HepG2 (cell line): Measurements from ENCODE around the gene TSNAXIP1. TPM values are rescaled to one million over a fixed set of nuclear protein-coding genes. Genes with fewer than 3 reads are reported as not detected.

Experiments used
- ATAC-seq: fragments of 200-7000 bp; cut with Tn5 transposase; 3 replicates; pipeline ENCODE4 v1.9.1; 2020; ENCODE audit warnings: mild to moderate bottlenecking, moderate library complexity
- BruUV-seq: library from RNA; stranded (reverse); fragments of 400-500 nt; replicated peaks from 2 replicates; lab custom pipeline; 2021; lab: Mats Ljungman, UMichigan
- CTCF ChIA-PET: fragments of 300-600 bp; formaldehyde crosslinking; extraction: SDS; loops from one replicate; lab custom pipeline; 2021; ENCODE audit warnings: low total read pairs, inconsistent platforms, low intra/inter-chr PET ratio; lab: Yijun Ruan, JAX
- POLR2A ChIA-PET: fragments of 350-600 bp; sonication (Branson Sonifier 250); formaldehyde crosslinking; loops from one replicate; lab custom pipeline; 2020; ENCODE audit warnings: antibody characterized with exemption, inconsistent platforms; lab: Yijun Ruan, JAX
- DNase-seq: peaks from one replicate; pipeline ENCODE4 v3.0.0-alpha.2; 2015; ENCODE audit warnings: low spot score
- FAIRE-seq: peaks from 3 replicates; lab custom pipeline; 2011; peaks lifted over from hg19 to GRCh38; lab: Jason Lieb, UNC
- H2AFZ ChIP-seq: one replicate; pipeline ENCODE4 v1.6.1; 2011; ENCODE audit warnings: low read length, inconsistent platforms
- H3K27ac ChIP-seq: fragments of 300-600 bp; 3 replicates; pipeline ENCODE4 v1.8.0; 2011; ENCODE audit warnings: mixed run types, mild to moderate bottlenecking, mixed read lengths, low read length, inconsistent platforms; ENCODE audit not compliant: insufficient read depth; ENCODE audit errors: extremely low read length
- H3K27me3 ChIP-seq, 2 experiments: fragments of 200-600 bp in 1 of 2; 2 replicates in 1 of 2; 3 replicates in 1 of 2; pipeline versions ENCODE4 v1.6.0 to v1.8.0; 2011; ENCODE audit warnings: low read length in 2 of 2, mild to moderate bottlenecking in 2 of 2, moderate library complexity in 2 of 2, inconsistent platforms in 1 of 2; ENCODE audit not compliant: insufficient read depth in 2 of 2, control insufficient read depth in 1 of 2
- H3K36me3 ChIP-seq, 2 experiments: fragments of 200-600 bp in 1 of 2; replicated peaks in 1 of 2; 2 replicates in 1 of 2; 3 replicates in 1 of 2; pipeline versions ENCODE4 v1.5.1 to v1.8.0; 2011; ENCODE audit warnings: low read length in 2 of 2, inconsistent platforms in 1 of 2; ENCODE audit not compliant: insufficient read depth in 2 of 2, control insufficient read depth in 1 of 2
- H3K4me1 ChIP-seq: 2 replicates; pipeline ENCODE4 v1.5.1; 2012; ENCODE audit warnings: low read length, inconsistent platforms; ENCODE audit not compliant: insufficient read depth
- H3K4me2 ChIP-seq: 2 replicates; pipeline ENCODE4 v1.6.0; 2011; ENCODE audit warnings: low read depth, low read length, inconsistent platforms
- H3K4me3 ChIP-seq, 3 experiments: fragments of 200-600 bp in 1 of 3; sonication (generic), shearing (Covaris generic) in 1 of 3; replicated peaks in 1 of 3; 2 replicates each; pipeline ENCODE4 v1.5.1; 2011 to 2016; ENCODE audit warnings: low read length in 3 of 3, inconsistent platforms in 2 of 3, low read depth in 2 of 3, mild to moderate bottlenecking in 2 of 3, control low read depth in 1 of 3, mixed read lengths in 1 of 3; ENCODE audit not compliant: insufficient read depth in 1 of 3
- H3K79me2 ChIP-seq: one replicate; pipeline ENCODE4 v1.6.1; 2011; ENCODE audit warnings: low read length, inconsistent platforms; ENCODE audit not compliant: insufficient read depth
- H3K9ac ChIP-seq: 2 replicates; pipeline ENCODE4 v1.6.0; 2011; ENCODE audit warnings: mild to moderate bottlenecking, low read depth, low read length, inconsistent platforms; ENCODE audit not compliant: insufficient read depth
- H3K9me3 ChIP-seq: 2 replicates; pipeline ENCODE4 v1.5.1; 2012; ENCODE audit warnings: mild to moderate bottlenecking, low read length
- H4K20me1 ChIP-seq: 2 replicates; pipeline ENCODE4 v1.6.0; 2011; ENCODE audit warnings: inconsistent platforms, mild to moderate bottlenecking, low read length, moderate library complexity; ENCODE audit not compliant: insufficient read depth
- PHB2 ChIP-seq: fragments of 450-650 bp; IDR thresholded peaks from 2 replicates; pipeline ENCODE4 v1.6.1; 2018; ENCODE audit not compliant: partially characterized antibody
- RARA ChIP-seq: IDR thresholded peaks from 2 replicates; pipeline ENCODE4 v1.6.1; 2016; ENCODE audit warnings: missing genetic modification reagents, missing compliant biosample characterization
- TBX2 ChIP-seq: sonication (generic); formaldehyde crosslinking; IDR thresholded peaks from 2 replicates; pipeline ENCODE4 v1.5.0; 2020; ENCODE audit warnings: missing genetic modification reagents, mild to moderate bottlenecking, borderline replicate concordance
- XBP1 ChIP-seq: sonication (generic); formaldehyde crosslinking; IDR thresholded peaks from 2 replicates; pipeline ENCODE4 v1.5.0; 2020; ENCODE audit warnings: missing genetic modification reagents
- ZNF557 ChIP-seq: sonication (generic); formaldehyde crosslinking; IDR thresholded peaks from 2 replicates; pipeline ENCODE4 v1.4.0; 2020; ENCODE audit warnings: missing genetic modification reagents
- WGBS: methylation state at CpG from one replicate; pipeline ENCODE4 v1.1.6; 2017; ENCODE audit warnings: low lambda C conversion rate; 5-methylcytosine and 5-hydroxymethylcytosine counted together
- in situ Hi-C: cut with HindIII; loops from 2 replicates; pipeline ENCODE4 v1.10.0; 2017; ENCODE audit warnings: low pct_unique_long_range_greater_than_20kb; ENCODE audit not compliant: extremely low pct_ligation_motif_present
- intact Hi-C: fragments of 100-400 bp; cut with micrococcal nuclease; formaldehyde crosslinking; loops from one replicate; pipeline ENCODE4 v1.10.0; 2022; ENCODE audit not compliant: unreplicated experiment
- polyA plus RNA-seq, 8 experiments: library from polyadenylated mRNA; depleted of rRNA in 3 of 8; stranded (reverse) in 7 of 8; unstranded in 1 of 8; fragments of >200 nt; fragmentation: Illumina TruSeq in 4 of 8; extraction: Trizol in 4 of 8; gene quantifications; 2 replicates each; pipeline versions ENCODE4 v1.2.1 to v1.2.3, GENCODE V29; 2011 to 2016; ENCODE audit warnings: low read depth in 4 of 8, missing spikeins in 1 of 8, mixed read lengths in 1 of 8; ENCODE audit not compliant: insufficient read depth in 1 of 8
- total RNA-seq, 5 experiments: library from RNA; depleted of rRNA; stranded (reverse); fragments of >200 nt; fragmentation: Illumina TruSeq; extraction: Trizol; gene quantifications; 2 replicates each; pipeline ENCODE4 v1.2.3, GENCODE V29; 2016; ENCODE audit warnings: low read depth in 1 of 5
- TF ChIP-seq, protein P1 (sequence below): sonication (generic); formaldehyde crosslinking; IDR thresholded peaks from 2 replicates; pipeline ENCODE4 v1.5.0; 2020; ENCODE audit warnings: mild to moderate bottlenecking, missing genetic modification reagents, moderate library complexity

The TSNAXIP1 gene
- total and polyA plus RNA-seq, 2 of the 13 experiments (the other 11 are each of a cell fraction or from before 2014, with no cell fraction given), result 0.37 to 0.86 TPM

DNA sequence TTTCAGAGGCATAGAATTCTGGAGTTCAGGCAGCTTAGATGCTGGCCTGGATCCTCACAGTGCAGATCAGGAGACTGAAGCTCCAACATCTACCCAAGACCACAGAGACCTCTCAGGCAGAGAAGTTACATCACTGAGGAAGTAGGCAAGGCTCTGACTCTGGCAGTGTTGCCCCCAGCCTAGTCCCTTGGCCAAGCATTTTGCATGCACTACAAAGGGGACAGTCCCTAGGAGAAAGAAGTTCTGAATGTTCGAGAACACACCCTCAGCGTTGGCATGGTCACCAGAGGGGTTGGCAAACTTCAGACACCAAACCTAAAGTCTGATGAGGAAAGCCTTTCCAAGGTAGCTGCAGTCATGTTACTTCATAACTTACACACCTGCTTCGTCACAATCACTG lies 2.8 kb upstream of the TSNAXIP1 start:
- H4K20me1 ChIP-seq, result peaks cover 12% of the 10 kb centered on the region
- no peak for TF ChIP-seq TBX2
- TF ChIP-seq PHB2, result no peak
- no peak for TF ChIP-seq XBP1 (CRISPR knock-in tag)
- TF ChIP-seq RARA, result no peak
- TF ChIP-seq, protein P1, sequence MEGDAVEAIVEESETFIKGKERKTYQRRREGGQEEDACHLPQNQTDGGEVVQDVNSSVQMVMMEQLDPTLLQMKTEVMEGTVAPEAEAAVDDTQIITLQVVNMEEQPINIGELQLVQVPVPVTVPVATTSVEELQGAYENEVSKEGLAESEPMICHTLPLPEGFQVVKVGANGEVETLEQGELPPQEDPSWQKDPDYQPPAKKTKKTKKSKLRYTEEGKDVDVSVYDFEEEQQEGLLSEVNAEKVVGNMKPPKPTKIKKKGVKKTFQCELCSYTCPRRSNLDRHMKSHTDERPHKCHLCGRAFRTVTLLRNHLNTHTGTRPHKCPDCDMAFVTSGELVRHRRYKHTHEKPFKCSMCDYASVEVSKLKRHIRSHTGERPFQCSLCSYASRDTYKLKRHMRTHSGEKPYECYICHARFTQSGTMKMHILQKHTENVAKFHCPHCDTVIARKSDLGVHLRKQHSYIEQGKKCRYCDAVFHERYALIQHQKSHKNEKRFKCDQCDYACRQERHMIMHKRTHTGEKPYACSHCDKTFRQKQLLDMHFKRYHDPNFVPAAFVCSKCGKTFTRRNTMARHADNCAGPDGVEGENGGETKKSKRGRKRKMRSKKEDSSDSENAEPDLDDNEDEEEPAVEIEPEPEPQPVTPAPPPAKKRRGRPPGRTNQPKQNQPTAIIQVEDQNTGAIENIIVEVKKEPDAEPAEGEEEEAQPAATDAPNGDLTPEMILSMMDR (CRISPR knock-in tag), result no peak
- TF ChIP-seq ZNF557, result no peak
- TF ChIP-seq, all 625 proteins: peak for 0
- no peak overlapping the region for H3K4me2 ChIP-seq
- DNase-seq (no peak), ATAC-seq (no peak), FAIRE-seq (no peak)
- peaks cover 42% of the 10 kb centered on the region for H3K4me1 ChIP-seq
- intact Hi-C loops (no loop called here), in situ Hi-C loops (no loop called here)
- peaks cover 9 to 32% of the 10 kb centered on the region in 2 experiments for H3K36me3 ChIP-seq
- no peak overlapping the region for H2AFZ ChIP-seq
- no TSS peak for BruUV-seq
- H3K27ac ChIP-seq, result no peak overlapping the region
- peaks cover 56% of the 10 kb centered on the region for H3K79me2 ChIP-seq
- WGBS, result 100% methylated on average over 3 of the region's 3 CpGs
- ChIA-PET POLR2A (interaction anchor here (1.5 kb wide), 1 partner anchor 42 kb away, joined by 4 read pairs; the partner anchor contains the start of gene NUTF2), CTCF (no interaction called here)
- H3K9me3 ChIP-seq, result no peaks in the 10 kb centered on the region
- H3K9ac ChIP-seq, result no peak overlapping the region
- H3K4me3 ChIP-seq, result no peak overlapping the region
- no peaks in the 10 kb centered on the region; a peak in 1 of 5 replicates for H3K27me3 ChIP-seq
